ENCODE measurements around the gene RTL10. TPM values are rescaled to one million over a fixed set of nuclear protein-coding genes. Genes with fewer than 3 reads are reported as not detected.

The RTL10 gene
- total RNA-seq, 2 donors from 2014 or later: 15.7 to 41.9 TPM

DNA sequence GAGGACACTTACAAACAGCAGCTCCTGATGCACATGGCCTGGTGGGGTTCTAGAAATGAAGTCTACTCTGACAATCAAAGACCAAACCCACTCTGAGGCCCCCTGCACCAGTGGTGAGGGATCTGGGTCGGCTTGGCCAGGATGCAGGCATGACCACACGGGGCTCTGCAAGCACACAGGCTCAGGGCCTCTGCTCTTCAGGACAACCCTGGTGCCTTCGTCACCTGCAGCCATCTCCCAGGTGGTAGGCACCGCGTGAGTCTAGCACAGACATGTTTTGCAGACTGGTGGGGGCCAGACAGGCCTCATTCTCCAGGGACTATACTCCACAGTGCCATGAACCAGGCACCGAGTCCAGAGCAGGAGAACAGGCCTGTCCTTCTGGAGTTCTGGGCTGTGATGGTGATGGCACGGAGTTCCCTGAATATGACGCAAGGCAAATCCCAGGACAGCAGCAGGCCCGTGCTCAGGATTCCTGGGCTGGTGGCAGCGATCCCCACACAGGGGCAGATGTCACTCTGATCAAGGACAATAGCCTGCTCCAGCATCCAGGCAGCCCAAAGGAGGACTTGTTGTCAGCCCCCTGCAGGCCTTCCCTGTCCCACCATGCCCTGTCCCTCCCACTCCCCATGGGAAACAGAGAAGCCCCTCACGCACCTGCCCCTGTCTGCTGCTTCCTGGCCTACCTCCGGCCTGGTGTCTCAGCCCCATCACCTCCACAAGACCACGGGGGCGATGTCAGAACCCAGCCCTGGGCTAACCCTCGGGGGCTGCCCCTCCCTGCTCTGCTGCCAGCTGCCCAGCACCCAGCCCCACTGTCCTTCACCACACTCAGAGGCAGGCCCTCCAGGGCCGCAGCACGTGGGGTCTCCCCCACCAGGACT, 36.1 kb downstream of the RTL10 start:
- Histone ChIP-seq H3K27me3 (replicated peaks; ENCODE audit: insufficient read depth) (no peaks in the 10 kb centered on the region), H3K4me1 (replicated peaks) (no peaks in the 10 kb centered on the region), H3K27ac (no peak overlapping the region), H3K36me3 (no peaks in the 10 kb centered on the region), H3K4me3 (no peak overlapping the region), H3K9me3 (no peaks in the 10 kb centered on the region)
- intact Hi-C loops (cut with DNase I): no loop called here
- 92% methylated on average over 17 of the region's 17 CpGs for WGBS
- DNase-seq (ENCODE audit: low spot score): no peak
- TF ChIP-seq POLR2A (IDR thresholded peaks at IDR 0.05): no peak
- TF ChIP-seq, protein P1, sequence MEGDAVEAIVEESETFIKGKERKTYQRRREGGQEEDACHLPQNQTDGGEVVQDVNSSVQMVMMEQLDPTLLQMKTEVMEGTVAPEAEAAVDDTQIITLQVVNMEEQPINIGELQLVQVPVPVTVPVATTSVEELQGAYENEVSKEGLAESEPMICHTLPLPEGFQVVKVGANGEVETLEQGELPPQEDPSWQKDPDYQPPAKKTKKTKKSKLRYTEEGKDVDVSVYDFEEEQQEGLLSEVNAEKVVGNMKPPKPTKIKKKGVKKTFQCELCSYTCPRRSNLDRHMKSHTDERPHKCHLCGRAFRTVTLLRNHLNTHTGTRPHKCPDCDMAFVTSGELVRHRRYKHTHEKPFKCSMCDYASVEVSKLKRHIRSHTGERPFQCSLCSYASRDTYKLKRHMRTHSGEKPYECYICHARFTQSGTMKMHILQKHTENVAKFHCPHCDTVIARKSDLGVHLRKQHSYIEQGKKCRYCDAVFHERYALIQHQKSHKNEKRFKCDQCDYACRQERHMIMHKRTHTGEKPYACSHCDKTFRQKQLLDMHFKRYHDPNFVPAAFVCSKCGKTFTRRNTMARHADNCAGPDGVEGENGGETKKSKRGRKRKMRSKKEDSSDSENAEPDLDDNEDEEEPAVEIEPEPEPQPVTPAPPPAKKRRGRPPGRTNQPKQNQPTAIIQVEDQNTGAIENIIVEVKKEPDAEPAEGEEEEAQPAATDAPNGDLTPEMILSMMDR (IDR thresholded peaks at IDR 0.05): no peak
- no peak for TF ChIP-seq POLR2AphosphoS5 (IDR thresholded peaks at IDR 0.05)

DNA sequence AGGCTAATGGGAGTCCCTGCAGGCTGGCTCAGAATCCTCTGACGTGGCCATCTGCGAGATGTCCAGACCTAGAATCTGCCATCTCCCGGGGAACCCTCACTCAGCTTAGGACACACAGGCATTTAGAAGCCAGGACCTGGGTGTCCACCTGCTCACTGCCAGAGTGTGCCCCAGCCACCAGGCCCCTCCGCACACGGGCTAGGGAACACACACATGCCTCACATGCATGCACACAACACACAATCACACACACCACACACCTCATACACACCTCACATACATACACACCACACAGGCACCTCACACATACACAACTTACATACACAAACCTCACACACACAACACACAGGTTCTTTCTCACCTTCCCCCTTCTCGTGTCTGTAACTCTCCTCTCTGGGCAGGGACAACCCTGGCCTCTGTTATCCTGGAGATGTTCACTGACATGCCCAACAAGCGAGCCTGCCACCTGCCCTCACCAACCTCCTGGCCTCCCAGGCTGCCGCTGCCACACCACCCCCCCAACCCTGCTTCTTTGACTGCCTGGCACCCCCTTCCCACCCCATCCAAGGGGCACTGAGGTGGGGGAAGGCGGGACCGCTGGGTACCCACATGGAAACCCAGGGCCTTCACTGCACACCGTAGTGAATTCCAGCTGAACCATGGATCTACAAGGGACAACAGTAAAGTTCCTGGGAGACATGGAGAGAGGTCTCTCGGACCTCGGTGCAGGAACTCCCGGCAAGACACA, 38.1 kb downstream of the RTL10 start:
- no peaks in the 10 kb centered on the region for H3K4me1 ChIP-seq (replicated peaks)
- H3K36me3 ChIP-seq: no peaks in the 10 kb centered on the region
- TF ChIP-seq POLR2AphosphoS5 (IDR thresholded peaks at IDR 0.05): no peak
- TF ChIP-seq, protein P1 (IDR thresholded peaks at IDR 0.05): no peak
- TF ChIP-seq POLR2A (IDR thresholded peaks at IDR 0.05): no peak
- H3K27me3 ChIP-seq (replicated peaks; ENCODE audit: insufficient read depth): no peaks in the 10 kb centered on the region
- DNase-seq (ENCODE audit: low spot score): no peak
- intact Hi-C loops (cut with DNase I): no loop called here
- H3K4me3 ChIP-seq: no peak overlapping the region
- WGBS: 91% methylated on average over 14 of the region's 14 CpGs
- H3K27ac ChIP-seq: no peak overlapping the region
- H3K9me3 ChIP-seq: no peaks in the 10 kb centered on the region

DNA sequence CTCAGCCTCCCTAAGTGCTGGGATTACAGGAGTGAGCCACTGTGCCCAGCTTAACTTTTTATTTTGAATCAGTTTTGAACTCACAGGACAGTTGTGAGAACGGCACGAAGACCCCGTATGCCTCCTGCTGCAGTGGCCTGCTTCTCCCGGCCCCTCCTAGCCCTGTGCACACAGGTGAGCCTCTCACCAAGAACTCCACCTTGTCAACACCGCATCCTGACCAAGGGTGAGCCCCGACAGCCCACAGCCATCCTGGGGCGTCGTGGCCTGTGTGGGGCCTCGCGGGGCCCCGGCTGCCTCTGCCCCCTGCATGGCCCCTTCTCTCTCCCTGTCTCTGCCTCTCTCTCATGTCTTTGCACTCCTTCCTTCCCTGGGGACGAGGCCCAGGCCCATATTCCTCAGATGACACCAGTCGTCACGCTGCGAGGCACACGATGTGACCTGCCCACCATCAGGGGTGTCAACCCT, 38.8 kb downstream of the RTL10 start:
- intact Hi-C loops (cut with DNase I): no loop called here
- no peak for DNase-seq (ENCODE audit: low spot score)
- no peaks in the 10 kb centered on the region for H3K27me3 ChIP-seq (replicated peaks; ENCODE audit: insufficient read depth)
- TF ChIP-seq POLR2A (IDR thresholded peaks at IDR 0.05) (no peak), POLR2AphosphoS5 (IDR thresholded peaks at IDR 0.05) (no peak)
- TF ChIP-seq, protein P1 (IDR thresholded peaks at IDR 0.05): no peak
- no peak overlapping the region for H3K4me3 ChIP-seq
- H3K9me3 ChIP-seq: no peaks in the 10 kb centered on the region
- no peaks in the 10 kb centered on the region for H3K4me1 ChIP-seq (replicated peaks)
- no peaks in the 10 kb centered on the region for H3K36me3 ChIP-seq
- WGBS: 90% methylated on average over 14 of the region's 16 CpGs
- H3K27ac ChIP-seq: no peak overlapping the region

DNA sequence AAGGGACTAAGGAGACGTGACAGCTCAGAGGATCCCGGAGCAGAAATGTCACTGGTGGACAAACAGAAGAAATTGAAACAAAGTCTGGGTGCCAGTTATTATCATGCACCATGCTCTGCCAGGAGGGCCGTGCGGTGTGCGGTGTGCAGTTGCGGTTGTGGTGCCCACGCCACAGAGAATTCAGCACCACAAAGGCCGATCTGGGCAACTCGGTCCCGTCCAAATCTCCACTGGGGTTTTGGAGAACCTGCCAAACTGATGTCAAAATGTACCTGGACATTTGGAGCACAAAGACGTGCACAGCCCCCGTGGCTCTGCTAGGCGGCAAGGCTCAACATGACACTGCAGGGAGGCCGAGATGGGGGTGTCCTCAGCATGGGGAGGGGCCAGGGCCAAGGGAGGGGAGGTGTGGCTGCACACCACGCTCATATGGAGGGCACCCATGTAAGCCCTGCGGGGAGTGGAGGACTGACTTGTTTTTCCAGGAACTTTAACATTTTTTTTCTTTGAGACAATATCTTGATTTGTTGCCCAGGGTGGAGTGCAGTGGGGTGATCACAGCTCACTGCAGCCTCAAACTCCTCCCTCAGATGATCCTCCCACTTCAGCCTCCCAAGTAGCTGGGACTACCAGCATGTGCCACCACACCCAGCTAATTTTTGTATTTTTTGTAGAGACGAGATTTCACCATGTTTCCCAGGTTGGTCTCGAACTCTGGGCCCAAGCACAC, 39.4 kb downstream of the RTL10 start:
- H3K4me3 ChIP-seq: no peak overlapping the region
- no peaks in the 10 kb centered on the region for H3K27me3 ChIP-seq (replicated peaks; ENCODE audit: insufficient read depth)
- no peak for DNase-seq (ENCODE audit: low spot score)
- H3K9me3 ChIP-seq: no peaks in the 10 kb centered on the region
- H3K36me3 ChIP-seq: no peaks in the 10 kb centered on the region
- 83% methylated on average over 18 of the region's 18 CpGs for WGBS
- H3K4me1 ChIP-seq (replicated peaks): no peaks in the 10 kb centered on the region
- no peak for TF ChIP-seq POLR2AphosphoS5 (IDR thresholded peaks at IDR 0.05)
- TF ChIP-seq POLR2A (IDR thresholded peaks at IDR 0.05): no peak
- no peak overlapping the region for H3K27ac ChIP-seq
- intact Hi-C loops (cut with DNase I): no loop called here

DNA sequence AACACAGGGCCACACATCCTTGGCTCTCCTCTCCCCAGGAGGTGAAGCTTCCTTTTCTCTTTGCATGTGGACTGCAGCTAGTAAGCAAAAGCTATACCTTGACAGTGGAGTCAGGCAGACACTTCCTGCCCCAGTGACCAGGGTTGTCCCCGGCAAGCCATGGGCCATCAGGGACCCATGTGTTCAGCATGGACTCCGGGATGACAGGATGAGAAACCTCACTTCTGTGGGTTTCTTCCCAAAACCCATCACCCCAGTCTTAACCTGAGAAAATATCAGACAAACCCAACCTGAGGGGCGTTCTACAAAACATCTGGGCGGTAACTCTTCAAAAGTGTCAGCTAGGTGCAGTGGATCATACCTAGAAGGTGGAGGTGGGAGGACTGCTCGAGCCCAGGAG, 40.2 kb downstream of the RTL10 start:
- no peaks in the 10 kb centered on the region for H3K27me3 ChIP-seq (replicated peaks; ENCODE audit: insufficient read depth)
- DNase-seq (ENCODE audit: low spot score): no peak

More for the DNA sequence above, 40.2 kb downstream of the RTL10 start:
- 89% methylated on average over 5 of the region's 5 CpGs for WGBS
- Histone ChIP-seq H3K36me3 (no peaks in the 10 kb centered on the region), H3K9me3 (no peaks in the 10 kb centered on the region), H3K4me3 (no peak overlapping the region), H3K27ac (no peak overlapping the region), H3K4me1 (replicated peaks) (no peaks in the 10 kb centered on the region)
- TF ChIP-seq POLR2AphosphoS5 (IDR thresholded peaks at IDR 0.05) (no peak), POLR2A (IDR thresholded peaks at IDR 0.05) (no peak)
- TF ChIP-seq, protein P1 (IDR thresholded peaks at IDR 0.05): no peak
- intact Hi-C loops (cut with DNase I): no loop called here
